HG03060 (cell line): ENCODE measurements around the gene IFITM1.
"Not testable (repeated sequence)": the region's sequence is repeated elsewhere in the genome, so short reads cannot be mapped to it uniquely, and the experiment has no call there.

ENCODE experiments used
- ATAC-seq: cut with Tn5 transposase; IDR thresholded peaks from one replicate; pipeline ENCODE4 v1.9.1; 2021; ENCODE audit warnings: low read depth, moderate number of reproducible peaks; ENCODE audit not compliant: unreplicated experiment

Gene IFITM1

GRCh38 chr11:339963-340362 lies 26.1 kb downstream of the IFITM1 start:
- ATAC-seq = no peak

- ATAC-seq = no peak
These were observed 27.0 kb downstream of the IFITM1 start for GRCh38 chr11:340539-341512.

GRCh38 chr11:342328-342727 lies 28.5 kb downstream of the IFITM1 start:
- ATAC-seq = no peak

GRCh38 chr11:344836-345578 lies 31.2 kb downstream of the IFITM1 start:
- no peak for ATAC-seq

- ATAC-seq = no peak
These were observed 32.7 kb downstream of the IFITM1 start for GRCh38 chr11:346529-346928.

- ATAC-seq = not testable (repeated sequence)
These were observed 35.6 kb downstream of the IFITM1 start for GRCh38 chr11:349270-349954.

GRCh38 chr11:350033-350722 lies 36.3 kb downstream of the IFITM1 start:
- not testable (repeated sequence) for ATAC-seq

GRCh38 chr11:350723-351255 lies 36.9 kb downstream of the IFITM1 start:
- no peak for ATAC-seq

GRCh38 chr11:351411-351810 lies 37.6 kb downstream of the IFITM1 start:
- ATAC-seq = no peak

GRCh38 chr11:352456-353031 lies 38.7 kb downstream of the IFITM1 start:
- ATAC-seq = no peak

- ATAC-seq = no peak
These were observed 39.5 kb downstream of the IFITM1 start for GRCh38 chr11:353179-353873.

GRCh38 chr11:355581-356458 lies 42.0 kb downstream of the IFITM1 start:
- no peak for ATAC-seq

- ATAC-seq = no peak
These were observed 42.8 kb downstream of the IFITM1 start for GRCh38 chr11:356610-357009.

GRCh38 chr11:357582-357981 lies 43.7 kb downstream of the IFITM1 start:
- no peak for ATAC-seq

GRCh38 chr11:358129-358800 lies 44.4 kb downstream of the IFITM1 start:
- ATAC-seq = no peak

- ATAC-seq = no peak
These were observed 45.4 kb downstream of the IFITM1 start for GRCh38 chr11:359181-359714.
